T1000 (cell line): Measurements from ENCODE around the gene CD9.
"Not testable (repeated sequence)": the region's sequence is repeated elsewhere in the genome, so short reads cannot be mapped to it uniquely, and the experiment has no call there.

Source experiments
- DNase-seq: peaks from one replicate; lab custom pipeline; 2025; ENCODE audit warnings: mixed read lengths; lab: John Stamatoyannopoulos, UW

CD9 gene, protein sequence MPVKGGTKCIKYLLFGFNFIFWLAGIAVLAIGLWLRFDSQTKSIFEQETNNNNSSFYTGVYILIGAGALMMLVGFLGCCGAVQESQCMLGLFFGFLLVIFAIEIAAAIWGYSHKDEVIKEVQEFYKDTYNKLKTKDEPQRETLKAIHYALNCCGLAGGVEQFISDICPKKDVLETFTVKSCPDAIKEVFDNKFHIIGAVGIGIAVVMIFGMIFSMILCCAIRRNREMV

GRCh38 chr12:6200256-6201212, at the start of gene CD9:
Gene CD9, plus strand, starts transcription at chr12:6200400. Its CDS starts 100 bp downstream, at chr12:6200500.
- peak; percentile 40 for DNase-seq

DNA sequence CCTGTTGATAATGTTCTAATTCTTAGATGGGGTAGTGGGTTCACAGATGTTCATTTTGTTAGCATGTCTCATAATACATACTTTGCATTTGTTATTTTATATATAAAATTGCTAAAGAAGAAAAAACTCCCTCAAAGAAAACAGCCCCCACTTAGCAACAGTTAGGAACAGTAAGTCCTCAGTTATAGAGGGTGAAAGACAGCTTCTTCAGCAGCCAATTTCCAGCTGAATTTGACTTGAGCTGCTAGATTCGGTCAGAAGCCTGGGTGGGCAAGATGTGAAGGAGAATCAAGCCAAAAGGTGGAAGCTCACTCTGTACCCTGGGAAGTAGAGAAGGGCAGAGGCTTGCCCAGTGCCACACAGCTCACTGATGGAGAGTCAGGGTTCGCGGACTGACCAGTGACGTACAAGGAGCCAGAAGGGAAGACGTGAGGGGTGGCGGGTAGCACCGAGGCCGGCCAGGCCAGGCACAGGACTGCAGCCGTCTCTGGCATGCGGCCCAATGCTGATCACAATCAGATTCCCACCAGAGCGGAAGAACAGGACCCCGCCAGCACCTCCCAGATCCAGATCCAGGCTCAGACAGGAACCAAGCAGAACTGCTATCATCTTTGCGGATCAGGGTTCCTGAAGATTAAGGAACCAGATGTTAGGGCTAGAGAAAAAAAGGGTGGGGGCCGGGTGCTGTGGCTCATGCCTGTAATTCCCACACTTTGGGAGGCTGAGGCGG, 45.3 kb upstream of the CD9 start:
- DNase-seq = no peak

- DNase-seq = no peak
These were observed 42.7 kb upstream of the CD9 start for GRCh38 chr12:6157482-6157881.

- no peak for DNase-seq
These were observed 41.9 kb upstream of the CD9 start for GRCh38 chr12:6158255-6158654.

DNA sequence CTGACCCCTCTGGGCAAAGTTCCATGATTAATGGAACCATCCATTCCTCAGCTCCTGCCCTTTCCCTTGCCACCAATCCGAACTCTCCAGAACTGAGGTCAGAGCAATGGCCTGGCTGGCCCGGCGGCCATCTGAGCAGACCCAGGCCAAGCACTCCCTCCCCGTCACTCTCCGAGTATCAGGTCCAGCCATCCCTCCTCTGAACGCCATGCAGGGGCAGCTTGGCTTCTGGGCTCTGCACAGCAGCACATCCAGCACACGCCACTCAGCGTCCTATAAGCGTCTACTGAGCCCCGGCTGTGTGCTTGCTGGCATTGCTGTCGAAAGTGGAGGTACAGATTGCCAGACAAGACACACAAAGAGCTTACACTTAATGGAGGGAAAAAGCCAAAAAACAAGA, 41.5 kb upstream of the CD9 start:
- no peak for DNase-seq

DNA sequence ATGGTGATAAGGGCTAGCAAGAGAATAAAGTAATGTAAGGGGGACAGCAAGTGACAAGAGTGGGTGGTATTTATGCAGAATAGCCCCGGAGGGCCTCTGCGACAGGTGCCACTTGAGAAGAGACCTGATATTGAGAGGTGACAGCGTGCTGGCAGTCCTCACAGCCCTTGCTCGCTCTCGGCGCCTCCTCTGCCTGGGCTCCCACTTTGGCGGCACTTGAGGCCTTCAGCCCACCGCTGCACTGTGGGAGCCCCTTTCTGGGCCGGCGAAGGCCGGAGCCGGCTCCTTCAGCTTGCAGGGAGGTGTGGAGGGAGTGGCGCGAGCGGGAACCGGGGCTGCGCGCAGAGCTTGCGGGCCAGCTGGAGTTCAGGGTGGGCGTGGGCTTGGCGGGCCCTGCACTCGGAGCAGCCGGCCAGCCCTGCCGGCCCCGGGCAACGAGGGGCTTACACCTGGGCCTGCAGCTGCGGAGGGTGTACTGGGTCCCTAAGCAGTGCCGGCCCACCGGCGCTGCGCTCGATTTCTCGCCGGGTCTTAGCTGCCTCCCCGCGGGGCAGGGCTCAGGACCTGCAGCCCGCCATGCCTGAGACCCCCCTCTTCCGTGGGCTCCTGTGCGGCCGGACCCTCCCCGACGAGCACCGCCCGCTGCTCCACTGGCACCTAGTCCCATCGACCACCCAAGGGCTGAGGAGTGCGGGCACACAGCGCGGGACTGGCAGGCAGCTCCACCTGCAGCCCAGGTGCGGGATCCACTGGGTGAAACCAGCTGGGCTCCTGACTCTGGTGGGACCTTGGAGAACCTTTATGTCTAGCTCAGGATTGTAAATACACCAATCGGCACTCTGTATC, 40.8 kb upstream of the CD9 start:
- DNase-seq = not testable (repeated sequence)

- DNase-seq = not testable (repeated sequence)
These were observed 40.1 kb upstream of the CD9 start for GRCh38 chr12:6160049-6160649.

- DNase-seq = no peak
These were observed 38.9 kb upstream of the CD9 start for GRCh38 chr12:6161124-6161882.

GRCh38 chr12:6163416-6164060, 36.7 kb upstream of the CD9 start:
- DNase-seq = no peak

DNA sequence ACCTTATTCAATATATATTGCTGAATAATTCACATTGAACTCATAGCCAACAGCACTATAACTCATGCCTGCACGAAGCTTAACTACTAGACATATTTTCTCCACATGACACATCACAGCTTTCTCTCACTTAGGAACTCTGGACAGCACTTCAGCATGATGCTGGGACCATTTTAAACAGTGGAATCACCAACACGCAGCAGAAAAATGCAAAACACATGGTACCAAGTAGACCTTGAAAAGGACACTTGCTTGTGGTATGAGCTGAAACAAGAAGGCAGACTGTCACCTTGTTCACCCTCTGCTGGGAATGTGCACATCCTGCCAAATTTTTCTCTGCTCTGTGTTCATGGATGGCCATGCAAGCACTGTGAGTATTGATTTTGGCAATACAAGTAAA, 34.8 kb upstream of the CD9 start:
- DNase-seq = no peak

DNA sequence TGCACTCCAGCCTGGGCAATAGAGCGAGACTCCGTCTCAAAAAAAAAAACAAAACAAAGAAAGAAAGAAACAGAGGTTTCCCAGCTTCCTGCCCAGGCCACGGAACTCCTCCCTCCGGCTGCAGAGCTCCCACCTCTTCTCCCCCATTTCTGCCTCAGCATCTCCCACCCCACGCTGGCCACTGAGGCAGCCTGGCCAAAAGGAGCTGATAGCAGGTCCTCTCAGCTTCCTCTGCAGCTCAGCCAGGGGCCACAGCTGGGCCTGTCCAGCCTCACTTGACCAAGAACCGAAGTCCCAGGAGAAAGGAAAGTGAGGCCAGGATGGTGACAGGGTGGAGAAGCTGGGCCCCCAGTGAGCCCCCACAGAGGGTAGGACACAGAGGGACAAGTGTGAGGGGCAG, 33.4 kb upstream of the CD9 start:
- no peak for DNase-seq

GRCh38 chr12:6167327-6168280, 32.6 kb upstream of the CD9 start:
- peak; percentile 85 for DNase-seq

DNA sequence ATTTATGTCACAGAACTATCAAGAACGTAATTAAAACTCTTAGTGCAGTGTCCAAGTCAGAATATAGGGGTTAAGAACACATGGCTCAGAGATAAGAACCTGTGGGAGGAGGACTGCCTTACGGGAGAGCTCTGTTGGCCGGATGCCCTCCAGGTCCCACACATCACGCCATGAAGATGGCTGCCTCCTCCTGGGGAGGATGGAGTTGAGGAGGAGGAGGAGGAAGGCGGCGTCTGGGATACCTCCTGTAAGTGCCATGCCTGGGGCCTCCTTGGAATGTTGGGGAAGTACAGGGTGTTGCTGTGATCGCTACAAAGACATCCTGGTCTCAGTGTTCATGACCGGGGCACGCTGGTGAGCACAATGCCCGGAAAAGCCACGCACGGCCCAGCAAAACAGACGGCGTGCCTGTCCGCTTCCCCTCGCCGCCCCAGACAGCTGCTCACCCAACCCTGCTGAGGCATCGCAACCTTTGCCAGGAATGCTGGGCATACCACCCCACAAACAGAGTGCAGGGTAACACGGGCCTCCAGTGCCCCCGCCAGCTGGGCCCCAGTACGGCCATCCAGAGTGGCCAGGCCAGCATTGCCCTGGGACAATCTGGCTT, 28.7 kb upstream of the CD9 start:
- DNase-seq = no peak

DNA sequence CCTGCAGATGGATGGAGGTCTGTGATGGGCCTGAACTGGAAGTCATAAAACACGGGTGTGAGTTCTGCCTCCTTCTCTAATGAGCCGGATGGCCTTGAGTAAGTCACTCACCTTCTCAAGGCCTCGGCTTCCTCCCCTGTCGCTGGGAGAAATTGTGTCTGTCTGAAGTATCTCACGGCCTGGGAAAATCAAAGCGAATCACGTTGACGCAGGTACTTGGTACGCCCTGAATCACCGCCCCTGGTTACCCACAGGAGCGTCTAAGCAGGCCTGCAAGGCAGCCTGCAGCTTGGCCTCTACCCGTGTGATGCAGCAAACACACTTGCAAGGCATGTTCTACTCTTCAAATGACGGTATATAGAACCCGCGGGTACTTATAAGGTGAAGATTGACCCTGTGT, 28.1 kb upstream of the CD9 start:
- DNase-seq = no peak

GRCh38 chr12:6172862-6173261, 27.3 kb upstream of the CD9 start:
- no peak for DNase-seq

DNA sequence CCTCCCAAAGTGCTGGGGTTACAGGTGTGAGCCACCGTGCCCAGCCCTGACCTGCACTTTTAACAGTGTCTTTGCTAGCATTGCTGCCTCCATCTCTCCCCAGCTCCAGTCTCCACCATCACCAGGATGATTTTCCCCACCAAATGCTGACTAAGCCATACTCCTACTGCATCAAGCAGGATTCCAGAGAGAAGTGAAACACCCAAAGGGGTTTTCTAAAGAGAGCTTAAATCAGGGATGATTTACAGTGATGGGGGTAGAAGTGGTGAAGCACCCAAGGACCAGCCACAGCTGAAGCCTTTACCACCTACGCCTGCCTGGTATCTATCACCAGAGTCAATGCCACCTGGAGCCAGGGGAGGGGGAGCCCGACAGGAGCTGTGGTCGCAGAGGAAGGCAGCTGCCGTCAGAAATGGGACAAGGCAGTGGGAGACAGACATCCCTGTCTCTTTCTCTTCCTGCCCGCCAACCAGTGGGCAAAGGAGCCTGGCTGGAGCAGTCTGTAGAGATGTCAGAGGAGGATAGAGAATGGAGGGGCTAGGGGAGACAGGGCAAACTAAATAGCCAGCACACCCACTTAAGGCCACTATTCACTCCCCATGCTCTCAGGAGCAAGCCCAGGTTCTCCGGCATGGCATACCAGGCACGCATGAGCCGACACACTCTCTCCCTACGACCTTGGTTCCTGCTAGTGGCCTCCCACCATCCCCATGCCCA, 22.4 kb upstream of the CD9 start:
- no peak for DNase-seq

DNA sequence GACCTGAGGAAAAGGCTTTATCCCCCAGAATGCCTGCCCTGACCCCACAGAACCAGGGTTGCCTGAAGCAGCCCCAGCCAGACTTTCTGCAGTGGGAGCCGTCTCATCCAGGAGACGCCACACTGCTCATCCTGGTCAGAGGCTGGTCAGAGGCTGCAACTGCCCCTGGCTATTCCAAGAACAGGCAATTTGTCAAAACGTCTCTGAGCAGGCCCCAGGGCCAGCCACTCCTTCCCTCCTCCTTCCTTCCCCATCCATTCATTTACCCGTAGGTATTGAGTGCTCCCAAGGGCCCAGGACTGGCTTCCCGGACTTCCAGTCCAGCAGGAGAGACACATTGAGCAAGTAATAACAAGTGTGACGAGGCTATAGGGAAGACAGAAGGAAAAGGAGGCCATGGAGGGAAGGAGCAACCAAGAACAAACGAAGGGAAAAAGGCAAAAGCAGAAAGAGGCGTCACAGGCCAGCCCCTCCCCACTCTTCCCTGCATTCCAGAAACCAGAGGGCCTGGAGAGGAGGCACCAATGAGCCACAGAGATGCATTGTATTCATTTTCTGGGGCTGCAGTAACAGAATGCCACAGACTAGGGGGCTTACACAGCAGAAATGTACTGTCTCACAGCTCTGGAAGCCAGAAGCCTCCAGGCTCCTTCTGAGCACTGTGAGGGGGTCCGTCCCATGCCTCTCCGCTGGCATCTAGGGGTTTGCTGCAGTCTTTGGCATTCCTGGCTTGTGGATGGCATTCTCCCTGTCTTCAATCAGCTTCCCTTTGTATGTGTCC, 21.0 kb upstream of the CD9 start:
- peak; percentile 64 for DNase-seq
